ENCODE results near the gene MYLK3.
A peak's percentile ranks its signal among the peaks of the same experiment; 100 is the strongest.
"Not testable (repeated sequence)": the region's sequence is repeated elsewhere in the genome, so short reads cannot be mapped to it uniquely, and the experiment has no call there.

The MYLK3 gene

DNA sequence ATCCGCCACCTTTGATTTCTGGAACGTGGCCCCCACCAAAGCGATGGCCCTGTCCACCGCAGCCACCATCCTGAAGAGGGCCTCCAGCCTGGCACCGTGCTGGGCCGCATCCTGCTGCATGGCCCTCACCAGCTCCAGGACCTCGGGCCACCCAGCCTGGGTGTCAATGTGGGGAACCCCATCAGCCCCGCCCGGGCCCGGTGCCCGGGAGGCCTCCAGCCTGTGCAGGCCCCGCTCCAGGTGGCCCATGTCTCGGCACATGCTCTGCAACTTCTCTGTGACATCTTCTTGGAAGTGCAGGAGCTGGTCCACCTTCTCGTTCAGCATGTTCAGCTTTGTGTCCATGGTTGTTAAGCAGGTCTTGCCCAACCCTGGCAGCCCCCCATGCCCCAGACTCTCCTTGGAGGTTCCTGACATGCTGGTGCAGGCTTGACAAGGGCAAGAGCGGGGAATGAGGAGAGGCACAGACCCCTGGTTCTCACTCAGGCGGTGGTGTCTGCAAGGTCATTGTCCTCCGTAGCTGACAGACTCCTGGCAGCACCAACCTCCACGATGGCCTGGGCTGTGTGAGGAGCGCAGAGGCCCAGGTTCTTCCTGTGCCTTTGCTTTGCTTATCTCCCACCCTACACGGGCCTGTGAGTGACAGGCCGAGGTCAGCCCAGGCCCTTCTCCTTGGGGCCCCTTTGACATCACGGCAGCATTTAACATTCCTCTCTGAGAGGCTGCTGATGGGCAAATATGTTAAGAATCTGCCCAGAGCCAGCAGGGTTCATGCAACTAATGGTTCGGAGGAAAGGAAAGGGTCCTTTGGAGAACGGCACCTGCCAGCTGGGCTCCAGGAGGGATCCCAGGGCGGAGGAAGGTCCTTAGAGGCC is at the start of gene MYLK3:
Gene MYLK3, minus strand, starts transcription at position 568 of the 875 bp plus-strand sequence. Its CDS starts 151 bp downstream, at position 417.
- no peak for DNase-seq

DNA sequence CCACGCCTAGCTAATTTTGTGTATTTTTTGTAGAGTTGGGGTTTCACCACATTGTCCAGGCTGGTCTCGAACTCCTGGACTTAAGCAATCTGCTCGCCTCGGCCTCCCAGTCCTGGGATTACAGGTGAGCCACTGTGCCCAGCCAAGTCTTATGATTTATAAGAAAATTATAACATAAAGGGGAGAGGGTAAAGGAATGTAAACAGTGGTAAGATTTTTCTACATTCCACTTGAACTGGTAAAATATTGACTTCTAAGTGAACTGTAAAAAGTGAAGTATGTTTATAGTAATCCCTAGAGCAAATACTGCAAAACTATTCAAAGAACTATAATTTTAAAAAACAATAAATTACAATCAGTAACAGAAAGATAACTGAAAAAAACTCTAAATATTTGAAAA is 49.4 kb upstream of the MYLK3 start:
- no peak for DNase-seq

DNA sequence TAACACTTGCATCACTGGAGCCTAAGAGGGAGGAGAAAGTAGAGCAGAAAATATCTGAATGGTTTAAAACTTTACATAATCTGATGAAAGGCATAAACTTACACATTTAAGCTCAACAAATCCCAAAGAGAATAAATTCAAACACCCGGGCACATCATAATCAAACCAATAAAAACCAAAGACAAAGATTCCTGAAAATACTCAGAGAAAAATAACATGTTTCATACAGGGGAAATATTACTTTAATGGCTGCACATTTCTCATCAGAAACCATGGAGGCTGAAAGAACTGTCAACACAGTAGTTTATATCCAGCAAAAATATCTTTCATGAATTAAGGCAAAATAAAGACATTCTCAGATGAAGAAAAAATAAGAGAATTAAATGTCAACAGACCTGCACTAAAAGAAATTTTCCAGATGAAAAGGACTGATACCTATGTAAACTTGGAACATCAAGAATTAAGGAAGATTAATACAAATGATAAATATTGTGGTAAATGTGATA is 48.7 kb upstream of the MYLK3 start:
- DNase-seq, result no peak

DNA sequence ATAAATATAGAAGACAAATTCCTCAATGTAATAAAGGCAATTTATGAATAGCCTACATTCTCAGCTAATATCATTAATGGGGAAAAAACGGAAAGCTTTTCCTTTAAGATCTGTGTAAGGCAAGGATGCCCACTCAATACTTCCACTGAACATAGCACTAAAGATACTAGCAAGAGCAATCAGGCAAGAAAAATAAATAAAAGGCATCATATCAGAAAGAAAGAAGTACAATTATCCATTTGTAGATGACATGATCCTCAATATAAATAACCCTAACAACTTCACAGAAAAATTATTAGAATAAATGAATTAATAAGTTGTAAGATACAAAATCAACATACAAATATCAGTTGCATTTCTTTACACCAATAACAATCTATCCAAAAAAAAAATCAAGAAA is 45.7 kb upstream of the MYLK3 start:
- DNase-seq, result no peak

DNA sequence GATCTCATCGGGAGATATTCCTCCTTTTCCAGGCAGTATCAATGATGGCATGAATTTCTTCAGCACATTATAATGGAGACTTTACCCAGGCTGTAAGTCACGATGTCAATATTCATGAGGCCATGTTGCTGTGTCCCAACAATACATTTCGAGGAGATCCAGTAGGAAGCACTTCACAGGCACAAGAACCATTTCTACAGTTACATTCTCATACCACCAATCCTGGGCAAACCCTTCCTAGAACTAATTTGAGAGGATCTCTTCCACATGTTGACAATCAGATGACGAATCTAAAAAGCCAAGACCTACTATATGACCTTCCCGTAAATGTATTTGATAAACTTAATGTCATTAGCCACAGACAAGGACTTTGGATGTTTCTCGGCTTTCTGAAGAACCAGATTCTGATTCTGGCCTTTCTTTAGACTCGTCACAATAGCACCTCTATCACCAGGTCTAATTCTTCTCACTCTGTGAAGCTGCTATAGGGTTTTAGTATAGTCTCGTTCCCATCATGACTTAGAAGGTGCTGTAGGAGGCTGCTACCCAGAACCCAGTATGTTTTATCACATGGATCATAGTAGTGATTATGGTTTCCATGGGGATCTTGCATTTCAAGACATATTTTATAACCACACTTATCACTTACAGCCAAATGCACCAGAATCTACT is 42.6 kb upstream of the MYLK3 start:
- no peak for DNase-seq

DNA sequence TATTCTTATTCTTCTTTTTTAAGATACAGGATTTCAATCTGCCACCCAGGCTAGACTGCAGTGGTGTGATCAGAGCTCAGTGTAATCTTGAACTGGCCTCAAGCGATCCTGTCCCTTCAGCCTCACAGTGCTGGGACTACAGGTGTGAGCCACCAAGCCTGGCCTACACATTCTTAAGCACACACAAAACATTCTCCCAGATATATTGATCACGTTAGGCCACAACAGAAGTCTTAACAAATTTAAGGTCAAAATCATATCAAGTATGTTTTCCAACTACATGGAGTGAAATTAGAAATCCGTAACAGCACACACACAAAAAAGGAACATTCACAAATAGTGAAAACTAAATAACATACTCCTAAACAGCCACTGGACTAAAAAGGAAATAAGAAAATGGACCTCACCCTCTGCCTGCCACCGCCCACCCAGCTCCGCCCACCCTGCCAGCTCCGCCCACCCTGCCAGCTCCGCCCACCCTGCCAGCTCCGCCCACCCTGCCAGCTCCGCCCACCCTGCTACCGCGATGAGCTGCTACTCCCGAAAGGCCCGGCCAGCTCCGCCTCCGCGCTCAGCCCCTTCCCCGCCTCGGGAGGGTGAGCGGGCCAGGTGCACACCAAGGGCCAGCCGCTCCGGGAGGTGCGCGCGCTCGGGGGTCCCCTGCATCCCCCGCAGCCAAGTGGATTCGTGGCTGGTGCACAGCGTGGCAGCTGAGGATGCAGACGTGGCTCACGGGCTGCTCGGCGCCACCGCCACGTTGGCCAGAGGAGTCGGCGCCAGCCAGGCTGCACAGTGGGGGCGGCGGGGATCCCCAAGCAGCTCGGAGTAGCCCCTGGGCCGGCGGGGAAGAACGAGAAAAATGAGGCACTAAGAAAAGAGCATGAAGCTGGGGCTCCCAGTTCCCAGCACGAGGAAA is 41.6 kb upstream of the MYLK3 start:
- peak; percentile 30 for DNase-seq

DNA sequence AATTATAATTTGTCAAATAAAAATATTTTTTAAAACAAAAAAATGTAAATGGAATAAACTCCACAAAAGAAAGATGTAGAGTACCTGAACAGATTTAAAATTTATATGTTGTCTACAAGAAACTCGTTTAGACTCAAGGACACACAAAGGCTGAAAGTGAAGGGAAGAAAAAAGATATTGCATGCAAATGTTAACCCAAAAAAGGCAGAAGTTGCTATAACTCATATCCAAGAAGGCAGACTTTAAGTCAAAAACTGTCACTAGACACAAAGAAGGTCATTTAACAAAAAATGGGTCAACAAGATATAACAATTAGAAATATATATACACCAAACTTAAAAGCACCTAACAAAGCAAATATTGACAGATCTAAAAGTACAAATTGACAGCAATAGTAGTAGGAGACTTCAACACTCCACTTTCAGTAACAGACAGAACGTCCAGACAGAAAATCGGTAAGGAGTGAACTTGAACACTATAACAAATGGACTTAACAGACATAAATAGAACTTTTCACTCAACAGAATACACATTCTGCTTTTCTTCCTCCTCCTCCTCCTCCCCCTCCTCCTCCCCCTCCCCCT is 40.8 kb upstream of the MYLK3 start:
- no peak for DNase-seq

DNA sequence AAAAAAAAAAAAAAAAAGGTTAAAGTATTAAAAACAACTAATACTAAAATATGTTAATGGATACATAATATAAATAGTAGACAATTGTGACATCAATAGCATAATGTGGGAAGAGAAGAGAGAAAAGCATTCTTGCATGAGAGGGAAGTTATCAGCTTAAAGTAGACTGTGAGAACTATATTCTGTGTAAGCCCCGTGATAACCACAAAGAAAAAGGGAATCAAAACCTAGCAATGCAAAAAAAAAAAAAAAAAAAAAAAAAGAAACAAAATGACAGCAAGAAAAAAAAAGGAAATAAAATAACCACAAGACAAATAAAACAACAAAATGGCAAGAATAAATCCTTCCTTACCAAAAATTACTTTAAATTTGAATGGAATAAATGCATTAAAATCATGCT is 39.8 kb upstream of the MYLK3 start:
- DNase-seq, result no peak

DNA sequence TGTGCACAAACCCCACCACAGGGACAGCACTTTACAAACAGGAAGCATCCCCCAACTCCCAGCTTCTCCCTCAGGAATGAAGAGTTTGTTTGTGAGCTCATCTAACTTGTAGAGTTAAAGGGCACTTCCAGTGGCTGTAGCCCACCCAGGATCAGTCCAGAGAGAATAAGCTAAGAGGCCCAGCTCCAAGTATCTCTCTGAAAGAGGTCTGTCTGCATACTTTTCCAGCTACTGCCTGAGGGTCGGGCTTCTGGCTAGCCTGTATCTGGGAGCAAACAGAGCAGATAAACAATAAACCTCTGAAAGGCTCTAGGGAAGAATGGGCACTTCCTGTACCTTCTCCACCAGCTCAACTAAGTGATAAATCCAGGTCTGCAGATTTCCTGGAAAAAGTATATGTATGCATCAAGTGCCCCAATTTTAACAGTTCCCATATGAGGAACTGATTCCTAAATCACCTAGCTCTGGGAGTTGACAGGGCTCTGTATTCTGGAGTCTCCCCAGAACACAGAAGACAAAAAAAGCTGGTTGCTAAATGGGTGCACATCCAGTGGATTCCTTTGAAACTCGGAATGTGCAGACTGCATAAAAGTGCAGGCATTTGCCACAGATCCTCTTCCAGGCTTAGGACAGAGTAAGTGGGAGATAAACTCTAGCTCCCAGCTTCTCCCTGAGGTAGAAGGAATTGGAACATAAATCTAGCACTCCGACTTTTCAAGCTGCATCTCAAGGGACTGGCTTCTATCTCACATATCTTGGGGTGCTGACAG is 37.1 kb upstream of the MYLK3 start:
- DNase-seq, result no peak

DNA sequence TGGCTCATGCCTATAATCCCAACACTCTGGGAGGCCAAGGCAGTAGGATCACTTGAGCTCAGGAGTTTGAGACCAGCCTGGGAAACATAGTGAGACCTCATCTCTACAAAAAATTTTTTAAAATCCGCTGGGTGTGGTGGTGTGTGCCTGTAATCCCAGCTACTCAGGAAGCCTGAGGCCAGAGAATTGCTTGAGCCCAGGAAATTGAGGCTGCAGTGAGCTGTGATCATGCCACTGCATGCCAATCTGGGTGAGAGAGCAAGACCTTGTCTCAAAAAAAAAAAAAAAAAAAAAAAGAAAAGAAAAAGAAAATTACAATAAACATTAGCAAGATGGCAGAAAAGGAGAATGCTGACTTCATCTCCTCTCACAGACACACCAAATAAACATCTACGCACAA is 36.4 kb upstream of the MYLK3 start:
- not testable (repeated sequence) for DNase-seq

DNA sequence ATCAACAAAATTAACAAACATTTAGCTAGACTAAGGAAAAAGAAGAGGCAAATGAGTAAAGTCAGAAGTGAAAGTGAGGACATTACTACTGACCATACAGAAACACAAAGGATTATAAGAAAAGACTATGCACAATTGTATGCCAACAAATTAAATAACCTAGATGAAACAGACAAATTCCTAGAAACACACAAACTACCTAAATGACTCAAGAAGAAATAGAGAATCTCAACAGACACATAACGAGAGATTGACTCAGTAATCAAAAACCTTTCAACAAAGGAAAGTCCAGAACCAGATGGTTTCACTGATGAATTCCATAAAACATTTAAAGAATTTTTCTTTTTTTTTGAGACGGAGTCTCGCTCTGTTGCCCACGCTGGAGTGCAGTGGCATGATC is 35.7 kb upstream of the MYLK3 start:
- DNase-seq, result no peak

DNA sequence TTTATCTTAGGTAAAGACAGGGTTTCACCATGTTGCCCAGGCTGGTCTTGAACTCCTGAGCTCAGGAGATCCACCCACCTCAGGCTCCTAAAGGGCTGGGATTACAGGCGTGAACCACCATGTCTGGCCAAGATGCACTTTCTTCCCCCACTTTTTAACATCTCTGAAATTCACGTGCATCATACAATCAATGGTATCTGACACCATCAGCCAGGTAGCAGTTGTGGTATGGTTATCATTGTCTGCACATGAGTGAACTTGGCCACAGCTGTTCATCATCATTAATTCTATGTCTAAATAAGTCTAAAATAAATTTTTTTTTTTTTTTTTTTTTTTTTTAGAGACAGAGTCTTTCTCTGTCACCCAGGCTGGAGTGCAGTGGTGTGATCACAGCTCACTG is 34.2 kb upstream of the MYLK3 start:
- no peak for DNase-seq

DNA sequence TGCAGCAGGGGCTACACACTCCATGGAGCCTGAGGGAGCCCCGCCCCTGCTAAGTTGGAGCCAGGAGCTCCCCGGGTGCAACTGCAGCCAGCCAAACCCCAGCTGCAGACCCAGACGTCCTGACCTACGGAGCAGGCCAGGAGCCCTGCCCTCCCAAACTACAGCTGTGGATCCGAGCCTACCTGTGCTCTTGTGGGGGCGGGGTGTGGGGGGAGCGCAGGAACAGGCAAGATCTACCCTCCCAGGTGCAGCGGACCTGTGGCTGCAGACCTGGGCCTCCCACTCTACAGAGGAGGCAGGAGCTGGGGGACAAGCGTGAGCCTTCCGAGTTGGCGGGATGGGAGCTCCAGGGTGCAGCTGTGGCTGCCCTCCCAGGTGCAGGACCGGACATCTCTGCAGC is 29.7 kb upstream of the MYLK3 start:
- no peak for DNase-seq

DNA sequence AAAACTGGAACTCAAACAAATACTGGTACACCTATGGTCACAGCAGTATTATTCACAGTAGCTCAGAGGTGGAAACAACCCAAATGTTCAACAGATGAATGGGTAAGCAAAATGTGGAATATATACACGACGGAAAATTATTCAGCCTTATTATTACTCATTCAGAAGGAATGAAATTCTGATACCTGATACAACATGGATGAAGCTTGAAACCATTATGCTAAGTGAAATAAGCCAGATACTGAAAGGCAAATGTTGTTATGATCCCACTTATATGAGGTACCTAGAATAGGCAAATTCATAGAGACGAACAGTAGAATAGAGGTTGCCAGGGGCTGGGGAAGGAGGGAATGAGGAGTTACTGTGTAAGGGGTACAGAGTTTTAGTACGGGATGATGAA is 27.1 kb upstream of the MYLK3 start:
- DNase-seq, result no peak

DNA sequence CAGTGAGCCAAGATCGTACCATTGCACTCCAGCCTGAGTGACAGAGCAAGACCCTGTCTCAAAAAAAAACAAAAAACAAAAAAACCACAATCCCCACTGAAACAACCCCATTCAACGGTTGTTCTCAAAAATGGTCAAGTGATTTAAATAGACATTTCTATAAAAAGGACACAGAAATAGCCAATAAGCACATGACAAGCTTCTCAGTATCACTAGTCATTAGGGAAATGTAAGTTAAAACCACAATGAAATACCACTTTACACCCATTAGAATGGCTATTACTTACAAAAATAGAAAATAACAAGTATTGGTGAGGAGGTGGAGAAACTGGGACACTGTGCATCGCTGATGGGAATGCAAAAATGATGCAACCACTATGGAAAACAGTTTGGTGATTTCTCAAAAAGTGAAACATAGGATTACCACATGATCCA is 26.6 kb upstream of the MYLK3 start:
- no peak for DNase-seq

DNA sequence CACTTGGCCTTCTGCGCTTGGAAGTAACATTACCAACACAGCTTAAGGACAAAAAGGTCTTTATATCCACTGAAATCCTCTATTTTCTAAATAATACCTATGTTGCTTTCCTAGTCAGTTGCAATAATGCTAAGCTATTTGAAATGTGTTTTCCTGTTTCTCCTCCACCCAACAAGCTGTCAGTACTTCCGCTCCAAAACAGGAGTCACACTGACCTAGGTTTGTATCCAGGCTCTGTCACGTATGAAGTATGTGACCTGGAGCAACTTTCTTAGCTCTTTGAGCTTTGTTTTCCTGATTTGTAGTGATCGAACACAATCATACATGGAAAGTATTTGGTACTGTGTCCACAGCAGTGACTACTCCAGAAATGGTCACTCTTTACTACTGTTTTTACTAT is 24.3 kb upstream of the MYLK3 start:
- DNase-seq, result no peak

DNA sequence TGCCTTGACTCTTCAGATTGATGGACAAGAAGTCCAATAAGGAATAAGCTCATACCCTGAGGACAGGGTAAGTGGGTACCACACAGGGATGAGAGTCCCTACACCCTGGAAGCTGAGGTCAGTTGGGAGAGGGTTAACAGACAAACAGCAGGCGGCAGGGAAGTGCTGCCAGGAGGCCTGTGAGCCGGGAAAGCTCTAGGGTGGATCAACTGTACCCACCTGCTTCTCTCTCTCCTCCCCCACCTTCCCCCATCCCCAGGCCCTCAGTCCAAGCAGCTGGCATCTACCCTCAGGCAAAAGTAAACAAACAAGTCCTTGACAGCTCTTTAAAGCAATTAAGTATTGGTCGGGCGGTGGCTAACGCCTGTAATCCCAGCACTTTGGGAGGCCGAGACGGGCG is 20.7 kb upstream of the MYLK3 start:
- no peak for DNase-seq

DNA sequence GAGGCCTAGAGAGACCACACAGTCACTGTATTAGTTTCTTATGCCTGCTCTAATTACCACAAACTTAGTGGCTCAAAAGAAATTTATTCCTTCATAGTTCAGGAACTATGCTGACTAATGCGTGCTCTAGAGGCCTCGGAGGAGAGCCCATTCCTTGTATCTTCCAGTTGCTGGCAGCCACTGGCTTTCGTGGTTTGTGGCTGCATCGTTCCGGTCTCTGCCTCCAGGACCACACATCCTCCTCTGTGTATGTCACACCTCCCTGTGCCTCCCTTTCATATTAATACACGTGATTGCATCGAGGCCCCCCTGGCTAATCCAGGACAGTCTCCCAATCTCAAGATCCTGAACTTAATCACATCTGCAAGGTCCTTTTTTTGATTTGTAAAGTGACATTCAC is 16.9 kb upstream of the MYLK3 start:
- DNase-seq, result peak; percentile 27

DNA sequence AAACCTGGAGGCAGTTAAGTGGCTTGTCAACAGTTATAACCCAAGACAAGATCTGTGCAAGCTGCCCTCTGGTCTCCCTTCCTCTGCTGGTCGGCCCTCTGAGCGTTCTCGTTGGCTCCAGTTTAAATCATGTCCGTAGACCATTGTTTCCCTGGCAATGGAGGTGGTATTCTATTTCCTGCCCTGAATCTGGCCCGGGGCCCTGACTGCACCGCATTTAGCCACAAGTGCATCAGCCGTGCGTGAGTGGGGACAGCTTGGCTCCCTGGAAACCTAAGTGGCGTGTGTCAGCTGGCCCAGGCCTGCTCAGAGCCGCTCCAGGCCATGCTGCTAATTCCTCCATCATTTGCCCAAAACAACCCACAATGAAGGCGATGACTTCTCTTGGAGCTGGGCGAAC is 15.0 kb upstream of the MYLK3 start:
- no peak for DNase-seq

DNA sequence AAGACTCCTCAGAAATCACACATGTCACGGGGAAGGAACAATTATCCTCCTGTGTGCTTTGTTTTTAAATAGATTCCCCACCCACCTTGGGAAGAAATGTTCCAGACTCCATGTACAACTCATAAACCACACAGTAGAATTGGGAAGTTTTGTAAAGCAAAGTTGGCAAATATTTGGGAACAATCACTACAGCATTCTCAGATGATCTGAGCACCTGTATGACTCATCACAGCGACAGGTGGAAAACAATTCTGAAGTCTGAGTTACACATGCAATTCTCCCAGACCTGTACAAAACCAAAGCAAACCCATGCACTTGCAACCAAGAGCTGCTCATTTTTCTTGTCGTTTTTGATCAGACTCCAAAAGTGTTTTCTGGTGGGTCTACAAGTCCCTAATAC is 14.4 kb upstream of the MYLK3 start:
- no peak for DNase-seq

DNA sequence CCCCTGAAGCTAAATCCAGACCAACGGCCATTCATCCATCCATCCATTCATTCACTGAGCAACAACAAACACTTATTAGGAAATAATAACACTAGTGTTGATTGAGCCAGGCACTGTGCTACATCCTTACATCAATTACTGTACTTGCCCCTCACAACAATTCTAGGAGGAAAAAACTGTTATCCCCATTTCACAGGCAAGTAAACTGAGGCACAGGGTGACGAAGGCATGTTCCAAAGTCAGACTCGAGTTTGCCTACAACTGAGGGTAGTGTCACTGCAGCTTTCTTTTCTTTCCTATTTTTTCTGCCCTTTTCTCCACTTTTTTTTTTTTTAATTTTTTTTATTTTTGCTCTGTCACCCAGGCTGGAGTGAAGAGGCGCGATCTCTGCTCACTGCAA is 11.2 kb upstream of the MYLK3 start:
- DNase-seq, result no peak

Measured in kidney glomerular epithelial cell (primary cell).